SK-N-SH treated with all-trans-retinoic acid at 6 μM for 48 hours (cell line): ENCODE data around the gene FLT1.

ENCODE experiments used
- ATAC-seq: fragments of 200-7000 bp; cut with Tn5 transposase; 3 replicates; pipeline ENCODE4 v1.9.1; 2020; ENCODE audit warnings: mild to moderate bottlenecking, moderate library complexity
- BACH2 ChIP-seq: fragments of 250-450 bp; sonication (Bioruptor Pico); IDR thresholded peaks from 2 replicates; pipeline ENCODE4 v1.9.0; 2021; ENCODE audit warnings: mild to moderate bottlenecking, borderline replicate concordance
- CSDC2 ChIP-seq: fragments of 250-450 bp; sonication (Bioruptor Pico); IDR thresholded peaks from 2 replicates; pipeline ENCODE4 v1.5.0; 2020; ENCODE audit warnings: mild to moderate bottlenecking, moderate library complexity
- ESRRG ChIP-seq: fragments of 250-450 bp; sonication (Bioruptor Pico); IDR thresholded peaks from 2 replicates; pipeline ENCODE4 v1.6.1; 2021; ENCODE audit warnings: mild to moderate bottlenecking
- GLIS3 ChIP-seq: fragments of 250-450 bp; sonication (Bioruptor Pico); IDR thresholded peaks from 2 replicates; pipeline ENCODE4 v1.5.0; 2020; ENCODE audit warnings: mild to moderate bottlenecking, moderate library complexity
- ISL1 ChIP-seq: fragments of 250-450 bp; sonication (Bioruptor Pico); IDR thresholded peaks from 2 replicates; pipeline ENCODE4 v2.1.2; 2022; ENCODE audit warnings: mild to moderate bottlenecking, moderate library complexity
- OSR1 ChIP-seq: fragments of 250-450 bp; sonication (Bioruptor Pico); IDR thresholded peaks from 2 replicates; pipeline ENCODE4 v1.8.0; 2022; ENCODE audit warnings: moderate library complexity, mild to moderate bottlenecking, inconsistent platforms
- RARB ChIP-seq: fragments of 250-450 bp; sonication (Bioruptor Pico); IDR thresholded peaks from 2 replicates; pipeline ENCODE4 v1.8.0; 2021; ENCODE audit warnings: mild to moderate bottlenecking, moderate library complexity
- SNAI2 ChIP-seq: fragments of 250-450 bp; sonication (Bioruptor Pico); IDR thresholded peaks from 2 replicates; pipeline ENCODE4 v1.5.0; 2020; ENCODE audit warnings: mild to moderate bottlenecking, moderate library complexity
- TCF4 ChIP-seq: fragments of 250-450 bp; sonication (Bioruptor Pico); IDR thresholded peaks from 2 replicates; pipeline ENCODE4 v1.8.0; 2021; ENCODE audit warnings: mild to moderate bottlenecking, moderate library complexity, borderline replicate concordance
- TOX ChIP-seq: fragments of 250-450 bp; sonication (Bioruptor Pico); IDR thresholded peaks from 2 replicates; pipeline ENCODE4 v1.8.0; 2021; ENCODE audit warnings: mild to moderate bottlenecking, moderate library complexity, borderline replicate concordance
- ZC3H10 ChIP-seq: fragments of 250-450 bp; sonication (Bioruptor Pico); IDR thresholded peaks from 2 replicates; pipeline ENCODE4 v1.5.1; 2021; ENCODE audit warnings: mild to moderate bottlenecking, moderate library complexity
- ZFP3 ChIP-seq: fragments of 250-450 bp; sonication (Bioruptor Pico); IDR thresholded peaks from 2 replicates; pipeline ENCODE4 v1.5.0; 2020; ENCODE audit warnings: mild to moderate bottlenecking, moderate library complexity
- ZFP30 ChIP-seq: fragments of 450-650 bp; formaldehyde crosslinking; IDR thresholded peaks from 2 replicates; pipeline ENCODE4 v1.5.0; 2022; ENCODE audit warnings: mild to moderate bottlenecking, moderate library complexity
- TF ChIP-seq, protein P1 (sequence below): fragments of 250-450 bp; sonication (Bioruptor Pico); IDR thresholded peaks from 2 replicates; pipeline ENCODE4 v1.8.0; 2021; ENCODE audit warnings: low read depth, mild to moderate bottlenecking, moderate library complexity, borderline replicate concordance
- TF ChIP-seq, protein P2 (sequence below): fragments of 250-450 bp; sonication (Bioruptor Pico); IDR thresholded peaks from 2 replicates; pipeline ENCODE4 v1.5.1; 2021; ENCODE audit warnings: mild to moderate bottlenecking, moderate library complexity
- TF ChIP-seq, protein P3 (sequence below): fragments of 250-450 bp; sonication (Bioruptor Pico); IDR thresholded peaks from 2 replicates; pipeline ENCODE4 v1.5.0; 2020; ENCODE audit warnings: mild to moderate bottlenecking, moderate library complexity
- TF ChIP-seq, protein P4 (sequence below): fragments of 250-450 bp; sonication (Bioruptor Pico); IDR thresholded peaks from 2 replicates; pipeline ENCODE4 v1.5.1; 2020; ENCODE audit warnings: low read depth, mild to moderate bottlenecking, moderate library complexity

Gene FLT1

DNA sequence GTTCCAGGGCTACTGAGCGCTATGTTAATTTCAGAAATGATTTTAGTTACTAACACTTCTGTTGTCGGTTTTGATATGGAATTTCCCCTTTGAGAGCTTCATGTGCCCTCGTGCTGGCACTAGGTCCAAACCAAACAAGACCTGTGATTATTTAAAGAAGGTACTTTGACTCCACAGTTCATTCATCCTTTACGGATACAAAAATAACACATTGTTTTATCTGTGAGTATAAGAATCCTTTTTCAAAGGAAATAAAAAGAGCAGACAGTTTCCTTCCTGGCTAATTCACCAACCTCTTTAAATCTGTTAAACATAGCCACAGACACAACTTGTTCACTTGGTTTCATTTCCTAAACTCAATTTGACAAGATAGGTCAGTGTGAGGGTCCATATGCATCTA is 141.2 kb downstream of the FLT1 start:
- no peak for TF ChIP-seq TOX
- TF ChIP-seq ZFP30: no peak
- TF ChIP-seq RARB (CRISPR knock-in tag): no peak
- TF ChIP-seq ESRRG (CRISPR knock-in tag): no peak
- TF ChIP-seq, protein P1, sequence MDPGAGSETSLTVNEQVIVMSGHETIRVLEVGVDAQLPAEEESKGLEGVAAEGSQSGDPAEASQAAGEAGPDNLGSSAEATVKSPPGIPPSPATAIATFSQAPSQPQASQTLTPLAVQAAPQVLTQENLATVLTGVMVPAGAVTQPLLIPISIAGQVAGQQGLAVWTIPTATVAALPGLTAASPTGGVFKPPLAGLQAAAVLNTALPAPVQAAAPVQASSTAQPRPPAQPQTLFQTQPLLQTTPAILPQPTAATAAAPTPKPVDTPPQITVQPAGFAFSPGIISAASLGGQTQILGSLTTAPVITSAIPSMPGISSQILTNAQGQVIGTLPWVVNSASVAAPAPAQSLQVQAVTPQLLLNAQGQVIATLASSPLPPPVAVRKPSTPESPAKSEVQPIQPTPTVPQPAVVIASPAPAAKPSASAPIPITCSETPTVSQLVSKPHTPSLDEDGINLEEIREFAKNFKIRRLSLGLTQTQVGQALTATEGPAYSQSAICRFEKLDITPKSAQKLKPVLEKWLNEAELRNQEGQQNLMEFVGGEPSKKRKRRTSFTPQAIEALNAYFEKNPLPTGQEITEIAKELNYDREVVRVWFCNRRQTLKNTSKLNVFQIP (CRISPR knock-in tag): no peak
- no peak for TF ChIP-seq GLIS3
- TF ChIP-seq BACH2 (CRISPR knock-in tag): no peak
- no peak for TF ChIP-seq SNAI2 (CRISPR knock-in tag)
- TF ChIP-seq ZC3H10: no peak
- TF ChIP-seq, protein P2, sequence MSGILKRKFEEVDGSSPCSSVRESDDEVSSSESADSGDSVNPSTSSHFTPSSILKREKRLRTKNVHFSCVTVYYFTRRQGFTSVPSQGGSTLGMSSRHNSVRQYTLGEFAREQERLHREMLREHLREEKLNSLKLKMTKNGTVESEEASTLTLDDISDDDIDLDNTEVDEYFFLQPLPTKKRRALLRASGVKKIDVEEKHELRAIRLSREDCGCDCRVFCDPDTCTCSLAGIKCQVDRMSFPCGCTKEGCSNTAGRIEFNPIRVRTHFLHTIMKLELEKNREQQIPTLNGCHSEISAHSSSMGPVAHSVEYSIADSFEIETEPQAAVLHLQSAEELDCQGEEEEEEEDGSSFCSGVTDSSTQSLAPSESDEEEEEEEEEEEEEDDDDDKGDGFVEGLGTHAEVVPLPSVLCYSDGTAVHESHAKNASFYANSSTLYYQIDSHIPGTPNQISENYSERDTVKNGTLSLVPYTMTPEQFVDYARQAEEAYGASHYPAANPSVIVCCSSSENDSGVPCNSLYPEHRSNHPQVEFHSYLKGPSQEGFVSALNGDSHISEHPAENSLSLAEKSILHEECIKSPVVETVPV (CRISPR knock-in tag): no peak
- TF ChIP-seq TCF4 (CRISPR knock-in tag): no peak
- TF ChIP-seq, protein P3, sequence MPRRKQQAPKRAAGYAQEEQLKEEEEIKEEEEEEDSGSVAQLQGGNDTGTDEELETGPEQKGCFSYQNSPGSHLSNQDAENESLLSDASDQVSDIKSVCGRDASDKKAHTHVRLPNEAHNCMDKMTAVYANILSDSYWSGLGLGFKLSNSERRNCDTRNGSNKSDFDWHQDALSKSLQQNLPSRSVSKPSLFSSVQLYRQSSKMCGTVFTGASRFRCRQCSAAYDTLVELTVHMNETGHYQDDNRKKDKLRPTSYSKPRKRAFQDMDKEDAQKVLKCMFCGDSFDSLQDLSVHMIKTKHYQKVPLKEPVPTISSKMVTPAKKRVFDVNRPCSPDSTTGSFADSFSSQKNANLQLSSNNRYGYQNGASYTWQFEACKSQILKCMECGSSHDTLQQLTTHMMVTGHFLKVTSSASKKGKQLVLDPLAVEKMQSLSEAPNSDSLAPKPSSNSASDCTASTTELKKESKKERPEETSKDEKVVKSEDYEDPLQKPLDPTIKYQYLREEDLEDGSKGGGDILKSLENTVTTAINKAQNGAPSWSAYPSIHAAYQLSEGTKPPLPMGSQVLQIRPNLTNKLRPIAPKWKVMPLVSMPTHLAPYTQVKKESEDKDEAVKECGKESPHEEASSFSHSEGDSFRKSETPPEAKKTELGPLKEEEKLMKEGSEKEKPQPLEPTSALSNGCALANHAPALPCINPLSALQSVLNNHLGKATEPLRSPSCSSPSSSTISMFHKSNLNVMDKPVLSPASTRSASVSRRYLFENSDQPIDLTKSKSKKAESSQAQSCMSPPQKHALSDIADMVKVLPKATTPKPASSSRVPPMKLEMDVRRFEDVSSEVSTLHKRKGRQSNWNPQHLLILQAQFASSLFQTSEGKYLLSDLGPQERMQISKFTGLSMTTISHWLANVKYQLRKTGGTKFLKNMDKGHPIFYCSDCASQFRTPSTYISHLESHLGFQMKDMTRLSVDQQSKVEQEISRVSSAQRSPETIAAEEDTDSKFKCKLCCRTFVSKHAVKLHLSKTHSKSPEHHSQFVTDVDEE (CRISPR knock-in tag): no peak
- no peak for ATAC-seq

DNA sequence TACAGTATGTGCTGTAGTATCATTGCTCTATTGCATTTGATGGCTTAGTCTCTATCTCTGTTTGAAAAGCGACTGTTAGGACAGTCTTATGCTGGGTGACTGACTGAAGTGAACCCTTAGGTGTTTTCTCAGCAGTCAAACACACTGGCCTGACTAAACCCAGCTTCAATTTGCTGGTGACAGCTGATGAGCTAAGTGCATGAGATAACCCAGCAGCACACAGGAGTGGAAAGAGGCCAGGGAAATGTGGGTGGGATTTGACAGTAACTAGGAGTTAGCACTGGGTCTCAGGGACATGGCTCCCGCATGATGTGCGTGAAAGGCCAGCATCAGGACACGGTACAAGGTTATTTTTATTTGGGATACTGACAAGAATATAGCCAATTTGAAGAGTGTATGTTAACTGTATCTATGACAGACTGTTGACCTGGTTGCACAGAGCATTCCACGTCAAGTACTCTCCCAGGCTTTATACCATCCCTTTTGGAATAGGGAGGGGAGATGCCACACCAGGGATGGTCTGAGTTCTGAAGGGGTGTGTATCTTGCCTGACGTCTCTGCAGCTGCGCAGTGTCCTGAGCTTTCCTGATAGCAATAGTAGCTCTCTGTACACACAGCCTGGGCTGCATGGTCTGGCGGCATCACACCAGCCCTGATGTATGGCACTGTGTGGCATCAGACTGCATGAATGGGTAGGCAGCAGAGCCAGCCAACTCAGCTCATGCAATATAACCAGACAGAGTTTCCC is 144.8 kb downstream of the FLT1 start:
- TF ChIP-seq SNAI2 (CRISPR knock-in tag) (no peak), ISL1 (CRISPR knock-in tag) (peak; percentile 21; the same call in 1 of the 2 replicates)
- peak; percentile 65 for ATAC-seq

DNA sequence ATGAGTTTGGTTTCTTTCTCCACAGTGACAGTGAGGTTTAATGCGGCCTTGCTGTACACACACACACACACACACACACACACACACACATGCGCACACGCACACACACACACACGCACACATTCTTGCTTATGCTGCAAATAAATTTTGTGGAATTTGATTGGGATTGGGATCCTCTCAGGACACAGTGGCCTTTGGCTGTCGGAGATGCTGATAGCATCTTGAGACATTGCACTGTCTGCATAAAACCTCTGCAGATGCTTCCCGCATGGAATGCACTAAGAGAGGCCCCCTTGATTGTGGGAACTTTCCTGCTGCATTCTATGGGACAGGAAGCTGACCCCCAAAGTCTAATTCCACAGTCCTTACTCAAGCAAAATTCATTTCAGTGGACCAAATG is 145.6 kb downstream of the FLT1 start:
- ATAC-seq: peak; percentile 52
- TF ChIP-seq OSR1 (CRISPR knock-in tag): no peak
- TF ChIP-seq CSDC2: no peak

DNA sequence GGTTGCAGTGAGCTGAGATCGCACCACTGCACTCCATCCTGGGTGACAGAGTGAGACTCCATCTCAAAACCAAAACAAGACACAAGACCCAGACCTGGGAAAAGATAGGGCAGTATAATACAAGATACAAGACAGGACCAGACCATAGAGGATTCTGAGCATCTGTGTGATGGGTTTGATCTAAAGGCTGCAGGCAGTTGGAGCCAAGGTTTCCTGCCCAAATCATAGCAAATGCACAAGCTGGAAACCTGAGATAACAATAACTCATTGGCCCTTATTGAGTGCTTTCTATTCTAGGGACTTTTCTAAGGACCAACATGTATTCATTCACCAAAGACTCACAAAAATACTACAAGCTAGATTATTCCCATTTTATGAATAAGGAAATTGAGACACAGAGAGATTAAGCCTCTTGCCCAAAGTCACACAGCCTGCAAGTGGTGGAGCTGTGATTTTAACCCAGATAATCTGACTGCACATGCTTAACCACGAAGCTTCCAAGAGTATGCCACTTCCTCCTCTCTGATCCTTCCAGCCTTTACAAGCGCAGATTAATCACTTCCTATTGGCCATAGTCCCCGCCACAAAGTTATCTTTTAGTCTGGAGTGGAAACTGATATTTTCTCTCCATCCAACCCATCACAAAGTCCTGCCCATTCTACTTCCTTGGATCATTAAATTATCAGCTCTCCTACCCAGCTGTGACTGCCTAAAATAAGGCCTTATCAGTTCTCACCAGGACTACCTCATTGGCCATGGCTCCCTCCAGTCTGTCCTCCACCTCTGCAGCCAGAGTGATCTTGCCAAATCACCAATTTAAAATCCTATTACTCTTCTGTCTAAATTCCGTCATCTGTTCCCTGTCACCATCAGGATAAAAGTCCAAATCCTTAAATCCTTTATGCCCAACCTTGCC is 147.2 kb downstream of the FLT1 start:
- ATAC-seq: no peak
- TF ChIP-seq, protein P1 (CRISPR knock-in tag): no peak
- no peak for TF ChIP-seq ZC3H10
- no peak for TF ChIP-seq OSR1 (CRISPR knock-in tag)
- TF ChIP-seq TCF4 (CRISPR knock-in tag): no peak
- no peak for TF ChIP-seq ISL1 (CRISPR knock-in tag)
- no peak for TF ChIP-seq CSDC2
- TF ChIP-seq BACH2 (CRISPR knock-in tag): no peak
- TF ChIP-seq, protein P4, sequence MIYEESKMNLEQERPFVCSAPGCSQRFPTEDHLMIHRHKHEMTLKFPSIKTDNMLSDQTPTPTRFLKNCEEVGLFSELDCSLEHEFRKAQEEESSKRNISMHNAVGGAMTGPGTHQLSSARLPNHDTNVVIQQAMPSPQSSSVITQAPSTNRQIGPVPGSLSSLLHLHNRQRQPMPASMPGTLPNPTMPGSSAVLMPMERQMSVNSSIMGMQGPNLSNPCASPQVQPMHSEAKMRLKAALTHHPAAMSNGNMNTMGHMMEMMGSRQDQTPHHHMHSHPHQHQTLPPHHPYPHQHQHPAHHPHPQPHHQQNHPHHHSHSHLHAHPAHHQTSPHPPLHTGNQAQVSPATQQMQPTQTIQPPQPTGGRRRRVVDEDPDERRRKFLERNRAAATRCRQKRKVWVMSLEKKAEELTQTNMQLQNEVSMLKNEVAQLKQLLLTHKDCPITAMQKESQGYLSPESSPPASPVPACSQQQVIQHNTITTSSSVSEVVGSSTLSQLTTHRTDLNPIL (CRISPR knock-in tag): no peak
- peak; percentile 80 for TF ChIP-seq ZFP3 (CRISPR knock-in tag)
